Mesendoderm (in vitro differentiated cells): ENCODE results near the gene NAV1.
"Not testable (repeated sequence)": the region's sequence is repeated elsewhere in the genome, so short reads cannot be mapped to it uniquely, and the experiment has no call there.

Experiments used
- DNase-seq: peaks from one replicate; pipeline ENCODE4 v3.0.0; 2013
- H2AK5ac ChIP-seq: 2 replicates; pipeline ENCODE4 v1.6.1; 2013; ENCODE audit warnings: low read length, inconsistent platforms
- H2BK120ac ChIP-seq: 2 replicates; pipeline ENCODE4 v1.6.1; 2013; ENCODE audit warnings: low read depth, mild to moderate bottlenecking, low read length, moderate library complexity, mixed read lengths
- H2BK15ac ChIP-seq: replicated peaks from 2 replicates; pipeline ENCODE4 v1.6.1; 2013; ENCODE audit warnings: low read depth, mild to moderate bottlenecking, moderate library complexity
- H2BK5ac ChIP-seq: 2 replicates; pipeline ENCODE4 v1.6.1; 2013; ENCODE audit warnings: low read length, inconsistent platforms
- H3K18ac ChIP-seq: 2 replicates; pipeline ENCODE4 v1.6.1; 2013; ENCODE audit warnings: mild to moderate bottlenecking, low read length, mixed read lengths
- H3K23ac ChIP-seq: one replicate; pipeline ENCODE4 v1.6.1; 2013; ENCODE audit warnings: low read length
- H3K27ac ChIP-seq: 2 replicates; pipeline ENCODE4 v1.5.1; 2013; ENCODE audit warnings: low read depth, mild to moderate bottlenecking, inconsistent platforms, low read length, moderate library complexity
- H3K27me3 ChIP-seq: 2 replicates; pipeline ENCODE4 v1.6.1; 2013; ENCODE audit warnings: low read length, control low read depth, mild to moderate bottlenecking, inconsistent platforms; ENCODE audit not compliant: insufficient read depth, poor library complexity
- H3K36me3 ChIP-seq: 2 replicates; pipeline ENCODE4 v1.6.1; 2013; ENCODE audit warnings: low read length, inconsistent platforms; ENCODE audit not compliant: control insufficient read depth, insufficient read depth
- H3K4ac ChIP-seq: one replicate; pipeline ENCODE4 v1.6.1; 2013; ENCODE audit warnings: low read depth, mild to moderate bottlenecking, low read length, moderate library complexity
- H3K4me1 ChIP-seq: 2 replicates; pipeline ENCODE4 v1.6.1; 2013; ENCODE audit warnings: low read depth, low read length, inconsistent platforms; ENCODE audit not compliant: control insufficient read depth
- H3K4me2 ChIP-seq: 2 replicates; pipeline ENCODE4 v1.6.1; 2013; ENCODE audit warnings: low read length
- H3K4me3 ChIP-seq: 2 replicates; pipeline ENCODE4 v1.5.1; 2013; ENCODE audit warnings: mild to moderate bottlenecking, low read length
- H3K56ac ChIP-seq: one replicate; pipeline ENCODE4 v1.6.1; 2013; ENCODE audit warnings: low read length
- H3K79me1 ChIP-seq: 2 replicates; pipeline ENCODE4 v1.6.1; 2013; ENCODE audit warnings: low read length, inconsistent platforms
- H3K79me2 ChIP-seq: 2 replicates; pipeline ENCODE4 v1.6.1; 2013; ENCODE audit warnings: mild to moderate bottlenecking, low read length; ENCODE audit not compliant: control insufficient read depth, insufficient read depth
- H3K9ac ChIP-seq: 2 replicates; pipeline ENCODE4 v1.6.1; 2013; ENCODE audit warnings: low read length, inconsistent platforms
- H4K5ac ChIP-seq: one replicate; pipeline ENCODE4 v1.6.1; 2013; ENCODE audit warnings: low read length
- H4K8ac ChIP-seq: one replicate; pipeline ENCODE4 v1.6.1; 2013; ENCODE audit warnings: low read depth, mild to moderate bottlenecking, control low read depth, low read length, moderate library complexity
- WGBS: extraction: QIAGEN DNeasy Blood & Tissue Kit; methylation state at CpG from one replicate; pipeline ENCODE4 v1.1.7; 2013; ENCODE audit warnings: low lambda C conversion rate, missing lambda C conversion rate; ENCODE audit not compliant: insufficient coverage; ENCODE audit errors: extremely low coverage; 5-methylcytosine and 5-hydroxymethylcytosine counted together

Gene NAV1

GRCh38 chr1:201573030-201573429 is 34.1 kb downstream of the NAV1 start:
- no peak for DNase-seq
- H2BK5ac ChIP-seq: no peak overlapping the region
- no peak overlapping the region for H3K4me3 ChIP-seq
- no peak overlapping the region for H3K9ac ChIP-seq
- H3K27me3 ChIP-seq: no peaks in the 10 kb centered on the region
- no CpG with 5 or more reads among the region's 4 CpGs for WGBS
- no peak overlapping the region for H3K4me2 ChIP-seq
- no peak overlapping the region for H3K4ac ChIP-seq
- H2BK15ac ChIP-seq: no peak overlapping the region
- no peak overlapping the region for H2AK5ac ChIP-seq
- no peak overlapping the region for H3K18ac ChIP-seq
- no peaks in the 10 kb centered on the region for H3K36me3 ChIP-seq
- H3K27ac ChIP-seq: no peak overlapping the region
- H3K79me1 ChIP-seq: no peaks in the 10 kb centered on the region
- H4K8ac ChIP-seq: no peak overlapping the region
- no peak overlapping the region for H4K5ac ChIP-seq
- no peaks in the 10 kb centered on the region for H3K79me2 ChIP-seq
- no peak overlapping the region for H3K56ac ChIP-seq
- peaks cover 2% of the 10 kb centered on the region for H3K4me1 ChIP-seq
- no peak overlapping the region for H3K23ac ChIP-seq
- no peak overlapping the region for H2BK120ac ChIP-seq

- Histone ChIP-seq H3K4me3 (no peak overlapping the region), H2BK120ac (no peak overlapping the region), H4K8ac (no peak overlapping the region), H3K18ac (no peak overlapping the region), H4K5ac (no peak overlapping the region), H3K79me2 (no peaks in the 10 kb centered on the region), H2BK5ac (no peak overlapping the region), H3K27ac (no peak overlapping the region), H2BK15ac (no peak overlapping the region), H3K9ac (no peak overlapping the region), H3K4me1 (no peaks in the 10 kb centered on the region), H3K23ac (no peak overlapping the region), H3K56ac (no peak overlapping the region), H3K4ac (no peak overlapping the region), H3K36me3 (no peaks in the 10 kb centered on the region), H3K27me3 (no peaks in the 10 kb centered on the region), H2AK5ac (no peak overlapping the region), H3K79me1 (no peaks in the 10 kb centered on the region), H3K4me2 (no peak overlapping the region)
- no CpG with 5 or more reads among the region's 6 CpGs for WGBS
- DNase-seq: no peak
These were observed 35.0 kb downstream of the NAV1 start for GRCh38 chr1:201573923-201574322.

- H2AK5ac ChIP-seq: no peak overlapping the region
- H3K4me2 ChIP-seq: no peak overlapping the region
- H3K79me1 ChIP-seq: no peaks in the 10 kb centered on the region
- no peaks in the 10 kb centered on the region for H3K27me3 ChIP-seq
- H2BK120ac ChIP-seq: no peak overlapping the region
- no peaks in the 10 kb centered on the region for H3K36me3 ChIP-seq
- H3K27ac ChIP-seq: no peak overlapping the region
- no CpG with 5 or more reads among the region's 3 CpGs for WGBS
- H4K8ac ChIP-seq: no peak overlapping the region
- H4K5ac ChIP-seq: no peak overlapping the region
- no peak overlapping the region for H3K23ac ChIP-seq
- H2BK5ac ChIP-seq: no peak overlapping the region
- no peaks in the 10 kb centered on the region for H3K79me2 ChIP-seq
- H2BK15ac ChIP-seq: no peak overlapping the region
- H3K4ac ChIP-seq: no peak overlapping the region
- H3K9ac ChIP-seq: no peak overlapping the region
- H3K4me1 ChIP-seq: no peaks in the 10 kb centered on the region
- no peak for DNase-seq
- no peak overlapping the region for H3K18ac ChIP-seq
- H3K4me3 ChIP-seq: no peak overlapping the region
- H3K56ac ChIP-seq: no peak overlapping the region
These were observed 37.0 kb downstream of the NAV1 start for GRCh38 chr1:201575912-201576311.

GRCh38 chr1:201576914-201577313 is 38.0 kb downstream of the NAV1 start:
- H3K79me1 ChIP-seq: no peaks in the 10 kb centered on the region
- H2AK5ac ChIP-seq: no peak overlapping the region
- no peak overlapping the region for H2BK15ac ChIP-seq
- H4K8ac ChIP-seq: no peak overlapping the region
- H3K27ac ChIP-seq: no peak overlapping the region
- no peak overlapping the region for H3K9ac ChIP-seq
- no peak overlapping the region for H3K4me2 ChIP-seq
- H3K4me3 ChIP-seq: no peak overlapping the region
- no peak overlapping the region for H2BK5ac ChIP-seq
- no peak overlapping the region for H3K4ac ChIP-seq
- no peaks in the 10 kb centered on the region for H3K36me3 ChIP-seq
- no peak overlapping the region for H4K5ac ChIP-seq
- no peaks in the 10 kb centered on the region for H3K79me2 ChIP-seq
- no peak overlapping the region for H3K56ac ChIP-seq
- H3K23ac ChIP-seq: no peak overlapping the region
- H3K27me3 ChIP-seq: no peaks in the 10 kb centered on the region
- no peak overlapping the region for H2BK120ac ChIP-seq
- H3K18ac ChIP-seq: no peak overlapping the region
- no peak for DNase-seq
- no peaks in the 10 kb centered on the region for H3K4me1 ChIP-seq

GRCh38 chr1:201578008-201578888 is 39.3 kb downstream of the NAV1 start:
- Histone ChIP-seq H3K4me1 (no peaks in the 10 kb centered on the region), H3K27me3 (no peaks in the 10 kb centered on the region), H3K36me3 (no peaks in the 10 kb centered on the region), H2BK120ac (no peak overlapping the region), H3K56ac (no peak overlapping the region), H3K9ac (no peak overlapping the region), H4K5ac (no peak overlapping the region), H2BK5ac (no peak overlapping the region), H3K79me2 (no peaks in the 10 kb centered on the region), H2AK5ac (no peak overlapping the region), H3K4me3 (no peak overlapping the region), H2BK15ac (no peak overlapping the region), H3K18ac (no peak overlapping the region), H3K79me1 (no peaks in the 10 kb centered on the region), H3K23ac (no peak overlapping the region), H3K27ac (no peak overlapping the region), H3K4ac (no peak overlapping the region), H3K4me2 (no peak overlapping the region), H4K8ac (no peak overlapping the region)
- WGBS: no CpG with 5 or more reads among the region's 5 CpGs
- DNase-seq: peak; percentile 31

GRCh38 chr1:201581371-201581770 is 42.4 kb downstream of the NAV1 start:
- not testable (repeated sequence) for H3K79me1 ChIP-seq, H3K79me2 ChIP-seq, H3K4me2 ChIP-seq, H3K23ac ChIP-seq, DNase-seq, H2BK120ac ChIP-seq, H2BK15ac ChIP-seq, H3K27me3 ChIP-seq, H3K4me3 ChIP-seq, H3K27ac ChIP-seq, H3K9ac ChIP-seq, H3K18ac ChIP-seq, H3K56ac ChIP-seq, H3K4ac ChIP-seq, H2AK5ac ChIP-seq, H4K8ac ChIP-seq, H2BK5ac ChIP-seq, H3K36me3 ChIP-seq, H3K4me1 ChIP-seq, H4K5ac ChIP-seq
- no CpG with 5 or more reads among the region's 12 CpGs for WGBS
